Measurements from ENCODE around the gene TRIM51G.
"Not testable (repeated sequence)": the region's sequence is repeated elsewhere in the genome, so short reads cannot be mapped to it uniquely, and the experiment has no call there.

Gene TRIM51G, protein sequence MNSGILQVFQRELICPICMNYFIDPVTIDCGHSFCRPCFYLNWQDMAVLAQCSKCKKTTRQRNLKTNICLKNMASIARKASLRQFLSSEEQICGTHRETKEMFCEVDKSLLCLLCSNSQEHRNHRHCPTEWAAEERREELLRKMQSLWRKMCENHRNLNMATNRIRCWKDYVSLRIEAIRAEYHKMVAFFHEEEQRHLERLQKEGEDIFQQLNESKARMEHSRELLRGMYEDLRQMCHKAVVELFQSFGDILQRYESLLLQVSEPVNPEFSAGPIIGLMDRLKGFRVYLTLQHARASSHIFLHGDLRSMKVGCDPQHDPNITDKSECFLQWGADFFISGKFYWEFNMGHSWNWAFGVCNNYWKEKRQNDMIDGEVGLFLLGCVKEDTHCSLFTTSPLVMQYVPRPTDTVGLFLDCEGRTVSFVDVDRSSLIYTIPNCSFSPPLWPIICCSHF

GRCh38 chr11:48983785-48984184 lies at the start of gene TRIM51G:
Gene TRIM51G (minus strand): TSS chr11:48983885. CDS start chr11:48981695, 2,190 bp downstream.
- not testable (repeated sequence) for DNase-seq (ENCODE audit: low read depth); H3K4me3 ChIP-seq (ENCODE audit: control insufficient read depth, low read depth, low read length)

DNA sequence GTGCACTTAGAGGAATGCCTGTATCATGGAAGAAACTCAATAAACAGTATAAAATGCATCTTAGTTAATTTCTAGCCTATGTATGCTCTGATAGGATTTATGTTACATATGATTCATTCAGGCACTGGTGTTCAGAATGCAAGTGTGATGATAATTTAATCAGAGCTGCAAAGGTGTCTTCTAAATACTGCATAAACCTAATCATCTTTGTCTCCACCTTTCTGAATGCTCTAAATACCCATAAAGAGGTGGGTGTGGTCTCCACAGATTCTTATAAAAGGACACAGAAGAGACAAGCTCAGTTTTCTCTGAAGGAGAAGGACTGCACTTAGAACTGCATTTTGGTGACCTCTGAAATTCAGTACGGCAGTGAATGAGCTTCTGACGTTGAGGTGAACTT lies 44.8 kb upstream of the TRIM51G start, which contains the start of gene TRIM49B:
Gene TRIM49B, plus strand, starts transcription at position 301 of the 400 bp plus-strand sequence. CDS start 2,777 bp downstream, outside the sequence.
- H3K4me3 ChIP-seq (ENCODE audit: control insufficient read depth, low read depth, low read length); DNase-seq (ENCODE audit: low read depth): not testable (repeated sequence)

DNA sequence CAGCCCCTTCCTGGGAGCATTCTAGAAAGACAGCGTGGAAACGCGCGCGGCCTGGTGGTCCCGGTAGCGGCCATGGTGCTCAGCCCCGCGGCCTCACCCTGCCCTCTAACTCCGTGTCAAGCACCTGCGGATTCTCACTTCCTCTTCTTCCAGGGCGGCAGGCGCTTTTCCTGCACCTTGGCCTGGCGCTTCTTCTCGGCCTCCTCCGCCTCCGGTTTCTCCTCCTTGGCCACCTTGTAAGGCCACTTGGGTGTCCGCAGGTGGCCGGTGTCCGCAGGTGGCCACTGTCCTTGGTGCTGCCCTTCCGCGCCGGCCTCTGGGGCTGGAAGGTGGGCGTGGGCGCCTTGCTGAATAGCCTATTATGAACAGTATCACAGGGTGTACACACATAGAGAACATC lies 15.1 kb downstream of the TRIM51G start:
- not testable (repeated sequence) for H3K4me3 ChIP-seq (ENCODE audit: control insufficient read depth, low read depth, low read length); DNase-seq (ENCODE audit: low read depth)

- not testable (repeated sequence) for DNase-seq (ENCODE audit: low read depth); H3K4me3 ChIP-seq (ENCODE audit: control insufficient read depth, low read depth, low read length)
These were observed 28.2 kb downstream of the TRIM51G start for GRCh38 chr11:48955315-48956049.

DNA sequence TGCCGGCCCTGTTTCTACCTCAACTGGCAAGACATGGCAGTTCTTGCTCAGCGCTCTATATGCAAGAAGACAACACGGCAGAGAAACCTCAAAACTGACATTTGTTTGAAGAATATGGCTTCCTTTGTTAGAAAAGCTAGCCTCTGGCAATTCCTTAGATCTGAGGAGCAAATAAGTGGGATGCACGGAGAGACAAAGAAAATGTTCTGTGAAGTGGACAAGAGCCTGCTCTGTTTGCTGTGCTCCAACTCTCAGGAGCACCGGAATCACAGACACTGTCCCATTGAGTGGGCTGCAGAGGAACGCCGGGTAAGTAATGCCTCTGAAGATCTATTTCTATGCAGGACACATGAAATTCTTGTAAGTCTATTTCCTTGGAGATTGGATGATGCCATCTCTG lies 37.9 kb downstream of the TRIM51G start:
- not testable (repeated sequence) for DNase-seq (ENCODE audit: low read depth); H3K4me3 ChIP-seq (ENCODE audit: control insufficient read depth, low read depth, low read length)
